HepG2 (cell line): Measurements from ENCODE around the gene HS6ST2. TPM values are rescaled to one million over a fixed set of nuclear protein-coding genes. Genes with fewer than 3 reads are reported as not detected.

Source experiments
- ATAC-seq: fragments of 200-7000 bp; cut with Tn5 transposase; 3 replicates; pipeline ENCODE4 v1.9.1; 2020; ENCODE audit warnings: mild to moderate bottlenecking, moderate library complexity
- BruUV-seq: library from RNA; stranded (reverse); fragments of 400-500 nt; replicated peaks from 2 replicates; lab custom pipeline; 2021; lab: Mats Ljungman, UMichigan
- CTCF ChIA-PET: fragments of 300-600 bp; formaldehyde crosslinking; extraction: SDS; loops from one replicate; lab custom pipeline; 2021; ENCODE audit warnings: low total read pairs, inconsistent platforms, low intra/inter-chr PET ratio; lab: Yijun Ruan, JAX
- POLR2A ChIA-PET: fragments of 350-600 bp; sonication (Branson Sonifier 250); formaldehyde crosslinking; loops from one replicate; lab custom pipeline; 2020; ENCODE audit warnings: antibody characterized with exemption, inconsistent platforms; lab: Yijun Ruan, JAX
- DNase-seq: peaks from one replicate; pipeline ENCODE4 v3.0.0-alpha.2; 2015; ENCODE audit warnings: low spot score
- FAIRE-seq: peaks from 3 replicates; lab custom pipeline; 2011; peaks lifted over from hg19 to GRCh38; lab: Jason Lieb, UNC
- H2AFZ ChIP-seq: one replicate; pipeline ENCODE4 v1.6.1; 2011; ENCODE audit warnings: low read length, inconsistent platforms
- H3K27ac ChIP-seq: fragments of 300-600 bp; 3 replicates; pipeline ENCODE4 v1.8.0; 2011; ENCODE audit warnings: mixed run types, mild to moderate bottlenecking, mixed read lengths, low read length, inconsistent platforms; ENCODE audit not compliant: insufficient read depth; ENCODE audit errors: extremely low read length
- H3K27me3 ChIP-seq, 2 experiments: fragments of 200-600 bp in 1 of 2; 2 replicates in 1 of 2; 3 replicates in 1 of 2; pipeline versions ENCODE4 v1.6.0 to v1.8.0; 2011; ENCODE audit warnings: low read length in 2 of 2, mild to moderate bottlenecking in 2 of 2, moderate library complexity in 2 of 2, inconsistent platforms in 1 of 2; ENCODE audit not compliant: insufficient read depth in 2 of 2, control insufficient read depth in 1 of 2
- H3K36me3 ChIP-seq, 2 experiments: fragments of 200-600 bp in 1 of 2; replicated peaks in 1 of 2; 2 replicates in 1 of 2; 3 replicates in 1 of 2; pipeline versions ENCODE4 v1.5.1 to v1.8.0; 2011; ENCODE audit warnings: low read length in 2 of 2, inconsistent platforms in 1 of 2; ENCODE audit not compliant: insufficient read depth in 2 of 2, control insufficient read depth in 1 of 2
- H3K4me1 ChIP-seq: 2 replicates; pipeline ENCODE4 v1.5.1; 2012; ENCODE audit warnings: low read length, inconsistent platforms; ENCODE audit not compliant: insufficient read depth
- H3K4me2 ChIP-seq: 2 replicates; pipeline ENCODE4 v1.6.0; 2011; ENCODE audit warnings: low read depth, low read length, inconsistent platforms
- H3K4me3 ChIP-seq, 3 experiments: fragments of 200-600 bp in 1 of 3; sonication (generic), shearing (Covaris generic) in 1 of 3; replicated peaks in 1 of 3; 2 replicates each; pipeline ENCODE4 v1.5.1; 2011 to 2016; ENCODE audit warnings: low read length in 3 of 3, inconsistent platforms in 2 of 3, low read depth in 2 of 3, mild to moderate bottlenecking in 2 of 3, control low read depth in 1 of 3, mixed read lengths in 1 of 3; ENCODE audit not compliant: insufficient read depth in 1 of 3
- H3K79me2 ChIP-seq: one replicate; pipeline ENCODE4 v1.6.1; 2011; ENCODE audit warnings: low read length, inconsistent platforms; ENCODE audit not compliant: insufficient read depth
- H3K9ac ChIP-seq: 2 replicates; pipeline ENCODE4 v1.6.0; 2011; ENCODE audit warnings: mild to moderate bottlenecking, low read depth, low read length, inconsistent platforms; ENCODE audit not compliant: insufficient read depth
- H3K9me3 ChIP-seq: 2 replicates; pipeline ENCODE4 v1.5.1; 2012; ENCODE audit warnings: mild to moderate bottlenecking, low read length
- H4K20me1 ChIP-seq: 2 replicates; pipeline ENCODE4 v1.6.0; 2011; ENCODE audit warnings: inconsistent platforms, mild to moderate bottlenecking, low read length, moderate library complexity; ENCODE audit not compliant: insufficient read depth
- CBFB ChIP-seq: sonication (generic); formaldehyde crosslinking; IDR thresholded peaks from 2 replicates; pipeline ENCODE4 v1.4.0; 2020; ENCODE audit warnings: missing genetic modification reagents
- CBX1 ChIP-seq: IDR thresholded peaks from one replicate; pipeline ENCODE4 v1.6.1; 2016; ENCODE audit warnings: antibody characterized with exemption, low read depth
- CTCF ChIP-seq: sonication (generic); formaldehyde crosslinking; IDR thresholded peaks from 2 replicates; pipeline ENCODE4 v1.5.0; 2020; ENCODE audit warnings: mild to moderate bottlenecking, missing genetic modification reagents, moderate library complexity
- GMEB2 ChIP-seq: IDR thresholded peaks from 2 replicates; pipeline ENCODE4 v1.6.1; 2016; ENCODE audit warnings: missing biosample characterization, missing genetic modification reagents, low read depth
- HMG20B ChIP-seq: conservative IDR thresholded peaks from 2 replicates; pipeline ENCODE4 v1.6.1; 2016; ENCODE audit warnings: missing genetic modification reagents, missing compliant biosample characterization
- NFYC ChIP-seq: IDR thresholded peaks from 2 replicates; pipeline ENCODE4 v1.6.1; 2016; ENCODE audit warnings: missing genetic modification reagents, missing compliant biosample characterization
- PPARG ChIP-seq: conservative IDR thresholded peaks from 2 replicates; pipeline ENCODE4 v1.6.1; 2016; ENCODE audit warnings: missing biosample characterization, missing genetic modification reagents
- RAD21 ChIP-seq: fragments of 450-650 bp; formaldehyde crosslinking; IDR thresholded peaks from 2 replicates; pipeline ENCODE4 v1.5.0; 2020; ENCODE audit warnings: mild to moderate bottlenecking
- RARA ChIP-seq: IDR thresholded peaks from 2 replicates; pipeline ENCODE4 v1.6.1; 2016; ENCODE audit warnings: missing genetic modification reagents, missing compliant biosample characterization
- SMC3 ChIP-seq: IDR thresholded peaks from 2 replicates; pipeline ENCODE4 v1.6.1; 2011; ENCODE audit warnings: low read length, improper control_type of control experiment
- STAG1 ChIP-seq: sonication (generic); formaldehyde crosslinking; IDR thresholded peaks from 2 replicates; pipeline ENCODE4 v1.4.0; 2020; ENCODE audit warnings: missing genetic modification reagents
- TGIF2 ChIP-seq: IDR thresholded peaks from 2 replicates; pipeline ENCODE4 v1.6.1; 2016; ENCODE audit warnings: control low read depth, missing compliant biosample characterization
- ZFX ChIP-seq: sonication (generic); formaldehyde crosslinking; IDR thresholded peaks from 2 replicates; pipeline ENCODE4 v1.4.0; 2020; ENCODE audit warnings: mild to moderate bottlenecking, low read depth, missing genetic modification reagents, moderate library complexity
- WGBS: methylation state at CpG from one replicate; pipeline ENCODE4 v1.1.6; 2017; ENCODE audit warnings: low lambda C conversion rate; 5-methylcytosine and 5-hydroxymethylcytosine counted together
- in situ Hi-C: cut with HindIII; loops from 2 replicates; pipeline ENCODE4 v1.10.0; 2017; ENCODE audit warnings: low pct_unique_long_range_greater_than_20kb; ENCODE audit not compliant: extremely low pct_ligation_motif_present
- intact Hi-C: fragments of 100-400 bp; cut with micrococcal nuclease; formaldehyde crosslinking; loops from one replicate; pipeline ENCODE4 v1.10.0; 2022; ENCODE audit not compliant: unreplicated experiment
- polyA plus RNA-seq, 8 experiments: library from polyadenylated mRNA; depleted of rRNA in 3 of 8; stranded (reverse) in 7 of 8; unstranded in 1 of 8; fragments of >200 nt; fragmentation: Illumina TruSeq in 4 of 8; extraction: Trizol in 4 of 8; gene quantifications; 2 replicates each; pipeline versions ENCODE4 v1.2.1 to v1.2.3, GENCODE V29; 2011 to 2016; ENCODE audit warnings: low read depth in 4 of 8, missing spikeins in 1 of 8, mixed read lengths in 1 of 8; ENCODE audit not compliant: insufficient read depth in 1 of 8
- total RNA-seq, 5 experiments: library from RNA; depleted of rRNA; stranded (reverse); fragments of >200 nt; fragmentation: Illumina TruSeq; extraction: Trizol; gene quantifications; 2 replicates each; pipeline ENCODE4 v1.2.3, GENCODE V29; 2016; ENCODE audit warnings: low read depth in 1 of 5

The HS6ST2 gene
- total and polyA plus RNA-seq, 2 of the 13 experiments (the other 11 are each of a cell fraction or from before 2014, with no cell fraction given), result 0.05 TPM; not detected in 1

DNA sequence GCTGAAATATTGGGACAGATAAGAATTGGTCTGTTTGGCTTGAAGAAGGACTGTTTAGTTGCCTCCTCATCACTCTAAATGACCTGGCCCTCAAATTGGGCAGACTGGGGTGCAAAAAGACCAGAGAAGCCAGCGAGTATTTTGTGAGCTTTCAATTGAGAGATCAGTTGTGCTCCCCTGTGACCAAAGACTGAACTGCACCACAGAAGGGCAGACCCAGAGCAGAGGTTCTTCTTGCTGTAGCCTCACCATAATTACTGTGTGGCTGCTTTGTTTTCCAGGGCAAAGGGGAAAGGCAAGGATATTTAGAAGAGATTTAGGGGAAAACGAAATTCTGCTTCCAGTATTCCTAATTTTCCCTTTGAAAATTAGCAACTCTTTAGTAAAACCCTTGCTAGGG lies 365.5 kb downstream of the HS6ST2 start:
- H3K79me2 ChIP-seq, result no peaks in the 10 kb centered on the region
- H3K9me3 ChIP-seq, result no peaks in the 10 kb centered on the region
- ATAC-seq, result peak; percentile 65
- H3K27me3 ChIP-seq, result no peaks in the 10 kb centered on the region
- H3K4me3 ChIP-seq, result no peak overlapping the region
- BruUV-seq, result no TSS peak
- no peak overlapping the region for H3K27ac ChIP-seq
- H3K36me3 ChIP-seq, result no peaks in the 10 kb centered on the region
- H3K4me1 ChIP-seq, result peaks cover 79% of the 10 kb centered on the region
- no peak overlapping the region for H3K9ac ChIP-seq
- H4K20me1 ChIP-seq, result no peaks in the 10 kb centered on the region
- peak overlapping the region; percentile 23; the same call in 1 of the 2 replicates for H3K4me2 ChIP-seq
- no peak overlapping the region for H2AFZ ChIP-seq
- peak; percentile 39 for DNase-seq
- intact Hi-C loops, result loop anchor here (5.0 kb wide), 1 partner anchor 181 kb away; no protein-coding TSS in a partner anchor
- CTCF ChIA-PET, result interaction anchor here (1.2 kb wide), 1 partner anchor 19 kb away, joined by 3 read pairs; no protein-coding TSS in a partner anchor
- TF ChIP-seq RAD21 (CRISPR knock-in tag) (peak; percentile 37; the same call in 1 of the 2 replicates), CBX1 (no peak), NFYC (CRISPR knock-in tag) (no peak), CBFB (CRISPR knock-in tag) (no peak), STAG1 (CRISPR knock-in tag) (peak; percentile 68), ZFX (no peak), TGIF2 (CRISPR knock-in tag) (no peak), CTCF (CRISPR knock-in tag) (peak; percentile 65), PPARG (peak; percentile 51; the same call in 1 of the 2 replicates), HMG20B (CRISPR knock-in tag) (no peak), GMEB2 (CRISPR knock-in tag) (no peak), RARA (CRISPR knock-in tag) (peak; percentile 6; the same call in 1 of the 2 replicates), SMC3 (peak; percentile 49)
- WGBS, result 0% methylated on average over 1 of the region's 2 CpGs
- FAIRE-seq, result peak; percentile 96
- POLR2A ChIA-PET, result interaction anchor here (0.6 to 1.3 kb wide), 7 partner anchors 11 to 181 kb away, joined by 3 to 7 read pairs (median 4); no protein-coding TSS in a partner anchor
- in situ Hi-C loops, result loop anchor here (5.0 kb wide), 1 partner anchor 101 kb away; no protein-coding TSS in a partner anchor
